Measurements from ENCODE around the gene OSBP2.

DNA sequence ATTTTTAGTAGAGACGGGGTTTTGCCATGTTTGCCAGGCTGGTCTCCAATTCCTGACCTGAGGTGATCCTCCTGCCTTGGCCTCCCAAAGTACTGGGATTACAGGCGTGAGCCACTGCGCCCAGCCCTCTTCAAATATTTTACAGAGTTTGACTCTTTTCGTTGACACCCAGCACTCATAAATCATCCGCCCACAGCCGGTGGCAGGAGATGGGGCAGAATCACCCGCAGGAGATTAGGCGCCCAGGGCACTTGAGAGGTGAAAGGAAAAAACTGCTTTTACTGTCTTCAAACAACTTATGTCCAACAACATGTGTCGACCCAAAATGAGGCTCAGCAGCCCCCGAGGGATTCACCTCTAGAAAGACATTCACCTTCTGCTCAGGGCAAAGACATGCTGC, 56.9 kb downstream of the OSBP2 start:
- TF ChIP-seq, protein P1, sequence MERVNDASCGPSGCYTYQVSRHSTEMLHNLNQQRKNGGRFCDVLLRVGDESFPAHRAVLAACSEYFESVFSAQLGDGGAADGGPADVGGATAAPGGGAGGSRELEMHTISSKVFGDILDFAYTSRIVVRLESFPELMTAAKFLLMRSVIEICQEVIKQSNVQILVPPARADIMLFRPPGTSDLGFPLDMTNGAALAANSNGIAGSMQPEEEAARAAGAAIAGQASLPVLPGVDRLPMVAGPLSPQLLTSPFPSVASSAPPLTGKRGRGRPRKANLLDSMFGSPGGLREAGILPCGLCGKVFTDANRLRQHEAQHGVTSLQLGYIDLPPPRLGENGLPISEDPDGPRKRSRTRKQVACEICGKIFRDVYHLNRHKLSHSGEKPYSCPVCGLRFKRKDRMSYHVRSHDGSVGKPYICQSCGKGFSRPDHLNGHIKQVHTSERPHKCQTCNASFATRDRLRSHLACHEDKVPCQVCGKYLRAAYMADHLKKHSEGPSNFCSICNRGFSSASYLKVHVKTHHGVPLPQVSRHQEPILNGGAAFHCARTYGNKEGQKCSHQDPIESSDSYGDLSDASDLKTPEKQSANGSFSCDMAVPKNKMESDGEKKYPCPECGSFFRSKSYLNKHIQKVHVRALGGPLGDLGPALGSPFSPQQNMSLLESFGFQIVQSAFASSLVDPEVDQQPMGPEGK (CRISPR knock-in tag; IDR thresholded peaks at IDR 0.05; ENCODE audit: borderline replicate concordance), result no peak
- TF ChIP-seq ARNTL (CRISPR knock-in tag; IDR thresholded peaks at IDR 0.05; ENCODE audit: borderline replicate concordance, low read depth) (no peak), ZFP3 (CRISPR knock-in tag; IDR thresholded peaks at IDR 0.05) (no peak), PPARA (CRISPR knock-in tag; IDR thresholded peaks at IDR 0.05; ENCODE audit: borderline replicate concordance) (no peak), ZNF8 (CRISPR knock-in tag; IDR thresholded peaks at IDR 0.05) (no peak), ZNF70 (CRISPR knock-in tag; IDR thresholded peaks at IDR 0.05) (no peak), ISL1 (CRISPR knock-in tag; IDR thresholded peaks at IDR 0.05) (no peak), ZFP30 (CRISPR knock-in tag; IDR thresholded peaks at IDR 0.05) (no peak), RARB (CRISPR knock-in tag; IDR thresholded peaks at IDR 0.05) (no peak), BACH2 (CRISPR knock-in tag; IDR thresholded peaks at IDR 0.05; ENCODE audit: borderline replicate concordance) (no peak), CSDC2 (CRISPR knock-in tag; IDR thresholded peaks at IDR 0.05) (no peak), ESRRG (CRISPR knock-in tag; IDR thresholded peaks at IDR 0.05) (no peak), POU6F1 (CRISPR knock-in tag; IDR thresholded peaks at IDR 0.05; ENCODE audit: borderline replicate concordance, low read depth) (no peak)
- TF ChIP-seq, protein P2, sequence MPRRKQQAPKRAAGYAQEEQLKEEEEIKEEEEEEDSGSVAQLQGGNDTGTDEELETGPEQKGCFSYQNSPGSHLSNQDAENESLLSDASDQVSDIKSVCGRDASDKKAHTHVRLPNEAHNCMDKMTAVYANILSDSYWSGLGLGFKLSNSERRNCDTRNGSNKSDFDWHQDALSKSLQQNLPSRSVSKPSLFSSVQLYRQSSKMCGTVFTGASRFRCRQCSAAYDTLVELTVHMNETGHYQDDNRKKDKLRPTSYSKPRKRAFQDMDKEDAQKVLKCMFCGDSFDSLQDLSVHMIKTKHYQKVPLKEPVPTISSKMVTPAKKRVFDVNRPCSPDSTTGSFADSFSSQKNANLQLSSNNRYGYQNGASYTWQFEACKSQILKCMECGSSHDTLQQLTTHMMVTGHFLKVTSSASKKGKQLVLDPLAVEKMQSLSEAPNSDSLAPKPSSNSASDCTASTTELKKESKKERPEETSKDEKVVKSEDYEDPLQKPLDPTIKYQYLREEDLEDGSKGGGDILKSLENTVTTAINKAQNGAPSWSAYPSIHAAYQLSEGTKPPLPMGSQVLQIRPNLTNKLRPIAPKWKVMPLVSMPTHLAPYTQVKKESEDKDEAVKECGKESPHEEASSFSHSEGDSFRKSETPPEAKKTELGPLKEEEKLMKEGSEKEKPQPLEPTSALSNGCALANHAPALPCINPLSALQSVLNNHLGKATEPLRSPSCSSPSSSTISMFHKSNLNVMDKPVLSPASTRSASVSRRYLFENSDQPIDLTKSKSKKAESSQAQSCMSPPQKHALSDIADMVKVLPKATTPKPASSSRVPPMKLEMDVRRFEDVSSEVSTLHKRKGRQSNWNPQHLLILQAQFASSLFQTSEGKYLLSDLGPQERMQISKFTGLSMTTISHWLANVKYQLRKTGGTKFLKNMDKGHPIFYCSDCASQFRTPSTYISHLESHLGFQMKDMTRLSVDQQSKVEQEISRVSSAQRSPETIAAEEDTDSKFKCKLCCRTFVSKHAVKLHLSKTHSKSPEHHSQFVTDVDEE (CRISPR knock-in tag; IDR thresholded peaks at IDR 0.05), result no peak

Data from SK-N-SH treated with all-trans-retinoic acid at 6 μM for 48 hours (cell line).